Breast epithelium (tissue), 3 donors: Measurements from ENCODE around the gene GAB3.
"Not testable (repeated sequence)": the region's sequence is repeated elsewhere in the genome, so short reads cannot be mapped to it uniquely, and the experiment has no call there.

Experiments
- CTCF ChIP-seq, 3 donors: fragments of 450-650 bp; IDR thresholded peaks; one replicate each; pipeline ENCODE4 v1.5.1; 2016 to 2017; ENCODE audit warnings: antibody characterized with exemption in 3 of 3, mild to moderate bottlenecking in 3 of 3, moderate library complexity in 3 of 3
- POLR2A ChIP-seq: fragments of 450-650 bp; IDR thresholded peaks from one replicate; pipeline ENCODE4 v1.6.1; 2016; ENCODE audit warnings: antibody characterized with exemption, mild to moderate bottlenecking, moderate library complexity
- POLR2AphosphoS5 ChIP-seq, 3 donors: sonication (generic); formaldehyde crosslinking; IDR thresholded peaks; one replicate each; pipeline ENCODE4 v1.6.1; 2017; ENCODE audit warnings: antibody characterized with exemption in 3 of 3

- TF ChIP-seq CTCF (IDR thresholded peaks at IDR 0.05); POLR2A; POLR2AphosphoS5 (IDR thresholded peaks at IDR 0.05): not testable (repeated sequence)
Observed at GRCh38 chrX:154690438-154690837, 60.4 kb downstream of the GAB3 start.
